ENCODE results near the gene ANAPC16.
"Not testable (repeated sequence)": the region's sequence is repeated elsewhere in the genome, so short reads cannot be mapped to it uniquely, and the experiment has no call there.

The ANAPC16 gene

DNA sequence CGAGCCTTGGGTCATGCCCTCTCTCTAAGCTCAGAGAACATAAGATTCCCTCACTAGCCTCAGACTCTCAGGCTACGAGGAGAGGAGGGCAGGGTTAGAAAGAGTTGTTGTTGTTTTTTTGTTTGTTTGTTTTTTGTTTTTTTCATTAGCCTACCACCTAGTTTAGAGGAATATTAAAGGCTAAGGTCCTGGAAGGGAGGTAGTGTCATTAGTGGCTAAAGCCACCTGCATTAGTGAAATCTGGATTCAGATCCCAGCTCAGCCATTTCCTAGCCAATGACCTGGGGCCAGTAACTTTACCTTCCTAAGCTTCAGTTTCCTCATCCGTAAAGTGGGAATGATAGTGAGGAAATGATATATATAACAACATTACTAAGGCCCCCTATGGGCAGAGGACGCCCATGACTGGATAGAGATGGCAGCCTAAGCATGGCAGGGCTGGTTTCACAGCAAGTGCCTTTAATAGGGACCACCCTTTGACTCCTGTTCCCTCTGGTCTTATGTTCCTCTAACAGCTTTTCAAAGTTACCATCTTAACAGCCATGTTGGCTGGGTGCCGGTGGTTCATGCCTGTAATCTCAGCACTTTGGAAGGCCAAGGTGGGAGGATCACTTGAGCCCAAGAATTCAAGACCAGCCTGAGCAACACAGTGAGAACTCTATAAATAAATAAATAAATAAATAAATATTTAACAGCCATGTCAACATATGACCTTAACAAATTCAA, 63.0 kb downstream of the ANAPC16 start:
- DNase-seq (ENCODE audit: low read depth) = no peak
- peak; percentile 0 for TF ChIP-seq CTCF (IDR thresholded peaks at IDR 0.05; ENCODE audit: insufficient read depth, low read depth, low read length, missing control alignments)
- H3K4me3 ChIP-seq (ENCODE audit: low read depth, low read length) = no peak overlapping the region

GRCh38 chr10:72279587-72279986, 63.8 kb downstream of the ANAPC16 start:
- not testable (repeated sequence) for DNase-seq (ENCODE audit: low read depth); H3K4me3 ChIP-seq (ENCODE audit: low read depth, low read length)

- TF ChIP-seq CTCF (IDR thresholded peaks at IDR 0.05; ENCODE audit: insufficient read depth, low read depth, low read length, missing control alignments) = no peak
- no peak overlapping the region for H3K4me3 ChIP-seq (ENCODE audit: low read depth, low read length)
- DNase-seq (ENCODE audit: low read depth) = no peak
Observed at GRCh38 chr10:72283131-72283530, 67.3 kb downstream of the ANAPC16 start.

Data from GM12865 (cell line).